Tongue (tissue), 2 donors: ENCODE data around the gene RNMT. TPM values are rescaled to one million over a fixed set of nuclear protein-coding genes. Genes with fewer than 3 reads are reported as not detected.
"Not testable (repeated sequence)": the region's sequence is repeated elsewhere in the genome, so short reads cannot be mapped to it uniquely, and the experiment has no call there.

Experiments used
- DNase-seq: peaks from one replicate; pipeline ENCODE4 v3.0.0-alpha.2; 2015
- total RNA-seq: library from RNA; depleted of rRNA; stranded (reverse); fragments of >200 nt; gene quantifications from one replicate; pipeline ENCODE4 v1.2.3, GENCODE V29; 2014

Gene RNMT
- total RNA-seq, 1 donor from 2014 or later = 47.5 TPM

- DNase-seq = no peak
Observed at GRCh38 chr18:13735681-13736080, 9.2 kb downstream of the RNMT start.

- DNase-seq = peak; percentile 75
Observed at GRCh38 chr18:13745696-13746095, 19.2 kb downstream of the RNMT start.

- DNase-seq = peak; percentile 56
Observed at GRCh38 chr18:13746633-13747032, 20.2 kb downstream of the RNMT start.

GRCh38 chr18:13751599-13751998, 25.1 kb downstream of the RNMT start:
- DNase-seq = not testable (repeated sequence)

GRCh38 chr18:13756261-13756660, 29.8 kb downstream of the RNMT start:
- DNase-seq = no peak

- DNase-seq = no peak
Observed at GRCh38 chr18:13756671-13757070, 30.2 kb downstream of the RNMT start.

- no peak for DNase-seq
Observed at GRCh38 chr18:13758622-13759021, 32.1 kb downstream of the RNMT start.

- no peak for DNase-seq
Observed at GRCh38 chr18:13760047-13760446, 33.6 kb downstream of the RNMT start.

GRCh38 chr18:13762690-13763439, 36.4 kb downstream of the RNMT start:
- no peak for DNase-seq

GRCh38 chr18:13775058-13775457, 48.6 kb downstream of the RNMT start:
- DNase-seq = no peak

GRCh38 chr18:13791181-13791580, 64.7 kb downstream of the RNMT start:
- DNase-seq = peak; percentile 56

GRCh38 chr18:13793819-13794218, 67.3 kb downstream of the RNMT start:
- DNase-seq = no peak

GRCh38 chr18:13796515-13796914, 70.0 kb downstream of the RNMT start:
- no peak for DNase-seq

- DNase-seq = peak; percentile 17
Observed at GRCh38 chr18:13797157-13797611, 70.7 kb downstream of the RNMT start.

GRCh38 chr18:13799396-13799795, 72.9 kb downstream of the RNMT start:
- DNase-seq = no peak

- peak; percentile 82 for DNase-seq
Observed at GRCh38 chr18:13800505-13801259, 74.2 kb downstream of the RNMT start.

GRCh38 chr18:13801260-13801601, 74.8 kb downstream of the RNMT start:
- DNase-seq = no peak

- no peak for DNase-seq
Observed at GRCh38 chr18:13804305-13804704, 77.8 kb downstream of the RNMT start.

- DNase-seq = no peak
Observed at GRCh38 chr18:13808294-13809042, 82.0 kb downstream of the RNMT start.

GRCh38 chr18:13809043-13809430, 82.6 kb downstream of the RNMT start:
- no peak for DNase-seq

GRCh38 chr18:13809531-13810255, 83.2 kb downstream of the RNMT start:
- DNase-seq = no peak

- no peak for DNase-seq
Observed at GRCh38 chr18:13810950-13811485, 84.5 kb downstream of the RNMT start.
